NCI-H526 treated with DMSO at 0.1 percent for 48 hours (cell line): ENCODE measurements around the gene OR2T4.

Experiments
- DNase-seq: peaks from one replicate; lab custom pipeline; 2025; lab: John Stamatoyannopoulos, UW

OR2T4 gene, protein sequence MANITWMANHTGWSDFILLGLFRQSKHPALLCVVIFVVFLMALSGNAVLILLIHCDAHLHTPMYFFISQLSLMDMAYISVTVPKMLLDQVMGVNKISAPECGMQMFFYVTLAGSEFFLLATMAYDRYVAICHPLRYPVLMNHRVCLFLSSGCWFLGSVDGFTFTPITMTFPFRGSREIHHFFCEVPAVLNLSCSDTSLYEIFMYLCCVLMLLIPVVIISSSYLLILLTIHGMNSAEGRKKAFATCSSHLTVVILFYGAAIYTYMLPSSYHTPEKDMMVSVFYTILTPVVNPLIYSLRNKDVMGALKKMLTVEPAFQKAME

DNA sequence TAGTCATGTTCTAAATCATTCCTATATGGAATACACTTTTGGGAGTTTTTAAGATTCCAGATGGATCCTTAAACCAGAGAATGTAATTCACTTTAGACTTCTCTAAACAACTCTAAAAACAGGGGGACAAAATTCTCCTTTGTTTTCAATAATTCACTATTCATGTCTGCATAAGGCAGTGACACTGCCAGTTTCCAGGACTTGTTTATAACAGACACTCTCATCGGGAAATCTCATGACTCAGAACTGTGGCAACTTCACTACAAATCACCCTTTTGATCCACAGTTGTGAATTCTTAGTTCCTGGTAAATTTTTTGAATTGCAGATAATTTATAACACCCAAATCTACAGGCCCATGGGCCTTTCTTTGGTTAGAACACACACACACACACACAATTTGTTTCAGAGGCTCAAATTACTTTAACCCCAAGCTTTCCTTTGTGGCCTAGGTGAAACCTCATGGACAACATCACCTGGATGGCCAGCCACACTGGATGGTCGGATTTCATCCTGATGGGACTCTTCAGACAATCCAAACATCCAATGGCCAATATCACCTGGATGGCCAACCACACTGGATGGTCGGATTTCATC is at the start of gene OR2T4:
TSS of gene OR2T4 (plus strand) at position 545 of the 595 bp plus-strand sequence. CDS start at position 545, 0 bp downstream.
- no peak for DNase-seq

DNA sequence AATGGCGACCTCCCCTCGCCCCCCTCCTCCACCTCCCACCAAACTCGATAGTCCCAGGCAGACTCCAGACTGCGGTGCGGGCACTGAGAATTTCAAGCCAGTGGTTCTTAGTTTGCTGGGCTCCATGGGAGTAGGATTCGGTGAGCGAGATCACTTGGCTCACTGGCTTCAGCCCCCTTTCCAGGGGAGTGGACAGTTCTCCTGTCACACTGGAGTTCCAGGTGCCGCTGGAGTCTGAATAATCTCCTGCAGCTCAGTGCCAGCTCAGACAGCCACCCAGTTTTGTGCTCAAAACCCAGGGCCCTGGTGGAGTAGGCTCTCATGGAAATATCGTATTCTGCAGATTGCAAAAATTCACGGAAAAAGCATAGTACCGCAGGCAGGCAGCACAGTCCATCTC is 44.7 kb upstream of the OR2T4 start:
- DNase-seq = no peak

DNA sequence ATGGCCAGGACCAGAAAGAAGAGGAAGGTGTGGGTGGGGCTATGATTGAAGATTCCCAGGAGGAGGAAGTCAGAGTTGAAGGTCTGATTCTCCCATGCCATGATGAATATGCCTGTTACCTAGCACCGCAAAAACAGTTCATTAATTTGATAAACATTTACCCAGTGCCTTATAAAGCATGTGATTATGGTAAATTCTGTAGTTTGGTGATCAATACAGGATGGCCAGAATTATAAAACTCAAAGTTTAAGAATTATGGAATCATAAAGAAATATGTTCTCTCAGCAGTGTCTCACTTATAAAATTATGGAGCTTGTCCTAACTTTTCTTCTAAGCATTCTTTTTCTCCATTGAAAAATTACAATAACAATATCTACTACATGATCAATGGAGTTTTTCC is 37.0 kb upstream of the OR2T4 start, which contains the start of gene OR2M7:
TSS of gene OR2M7 (minus strand) at position 101 of the 400 bp plus-strand sequence. CDS start at position 101, 0 bp downstream.
- DNase-seq = no peak

DNA sequence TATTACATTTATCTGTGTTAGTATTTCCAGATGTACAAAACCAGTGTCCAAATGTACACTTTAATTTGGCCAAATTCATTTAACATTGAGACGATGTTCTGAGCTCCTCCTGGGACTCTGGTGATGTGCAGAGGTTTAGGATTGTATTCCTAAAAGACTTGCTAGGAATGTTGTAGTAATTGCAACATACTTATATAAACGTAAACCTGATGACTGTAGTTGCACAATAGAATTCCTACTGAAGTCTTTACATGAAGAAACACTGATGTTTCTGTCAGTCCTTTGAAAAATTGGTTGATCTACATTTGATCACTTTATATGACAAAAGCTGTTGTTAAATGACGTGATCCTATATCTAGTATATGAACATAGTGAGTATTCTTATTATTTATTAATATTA is 18.0 kb upstream of the OR2T4 start:
- no peak for DNase-seq

DNA sequence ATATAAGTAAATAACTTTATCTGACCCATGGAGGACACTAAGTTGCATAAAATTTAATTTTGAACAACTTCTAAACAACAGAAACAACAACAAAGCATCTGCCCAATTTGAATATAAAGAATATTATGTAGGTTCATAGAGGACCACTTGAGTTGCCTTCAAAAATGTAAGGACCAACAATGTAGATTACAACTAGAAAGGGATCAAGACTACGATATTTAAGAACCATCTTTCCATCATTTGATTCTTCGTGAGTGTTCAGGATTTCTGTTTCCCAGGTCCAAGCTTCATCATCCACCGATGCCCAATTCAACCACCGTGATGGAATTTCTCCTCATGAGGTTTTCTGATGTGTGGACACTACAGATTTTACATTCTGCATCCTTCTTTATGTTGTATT is 13.0 kb upstream of the OR2T4 start, which contains the start of gene OR14C36:
TSS of gene OR14C36 (plus strand) at position 301 of the 400 bp plus-strand sequence. CDS start at position 301, 0 bp downstream.
- DNase-seq = no peak

DNA sequence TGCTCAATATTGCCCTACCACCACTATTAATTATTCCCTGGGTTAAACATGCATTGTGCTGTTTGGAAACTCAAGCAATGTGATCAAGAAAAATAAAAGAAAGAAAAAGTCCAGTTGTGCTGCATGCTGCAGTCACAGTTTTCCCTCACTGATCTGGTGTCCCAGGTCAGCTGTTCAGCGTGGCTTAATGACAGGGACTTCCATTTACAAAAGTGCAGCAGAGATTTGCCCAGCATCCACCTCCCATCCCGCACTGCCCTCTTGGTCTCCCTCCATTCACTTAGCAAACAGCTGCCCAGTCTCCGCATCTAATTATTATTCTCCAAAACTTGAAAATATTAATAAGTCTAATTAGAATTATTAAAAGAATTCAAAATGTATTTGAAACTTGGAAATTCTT is 2.0 kb upstream of the OR2T4 start:
- DNase-seq = no peak

DNA sequence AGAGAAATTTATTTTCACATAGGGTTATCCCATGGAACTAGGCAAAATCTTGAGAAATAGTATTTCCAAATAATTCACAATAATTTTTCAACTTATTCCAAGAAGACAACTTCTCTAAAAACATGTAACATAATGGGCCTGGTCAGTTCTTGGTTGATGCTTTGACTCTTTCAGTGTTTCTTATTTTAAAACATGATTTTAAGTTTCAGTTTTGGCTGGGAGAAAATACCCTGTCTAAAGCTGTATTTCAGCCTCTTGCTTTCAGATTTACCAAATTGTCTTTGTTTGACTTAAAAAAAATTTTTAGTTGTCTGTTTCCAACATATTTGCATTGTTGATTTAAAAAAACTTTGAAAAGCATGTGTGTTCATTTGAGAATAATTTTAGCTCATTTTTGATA is 5.1 kb downstream of the OR2T4 start:
- DNase-seq = no peak

DNA sequence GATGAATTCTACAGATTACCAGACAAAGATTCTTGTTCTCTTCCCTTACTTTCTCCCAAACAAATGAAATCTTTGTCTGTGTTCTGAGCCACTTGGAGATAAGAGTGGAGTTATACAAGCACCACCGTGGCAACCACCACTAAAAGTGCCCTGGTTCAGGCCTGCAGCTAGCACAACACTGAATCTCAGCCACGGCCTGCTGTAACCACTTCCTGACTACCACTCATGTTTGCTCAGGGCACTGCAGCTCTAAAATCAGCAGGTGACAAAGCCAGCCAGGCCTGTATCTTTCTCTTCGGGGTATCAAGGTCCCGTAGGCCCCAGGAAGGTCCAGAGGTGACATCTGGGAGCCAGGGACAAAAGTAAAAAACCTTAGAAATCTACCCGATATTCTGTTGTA is 10.9 kb downstream of the OR2T4 start:
- DNase-seq = no peak

DNA sequence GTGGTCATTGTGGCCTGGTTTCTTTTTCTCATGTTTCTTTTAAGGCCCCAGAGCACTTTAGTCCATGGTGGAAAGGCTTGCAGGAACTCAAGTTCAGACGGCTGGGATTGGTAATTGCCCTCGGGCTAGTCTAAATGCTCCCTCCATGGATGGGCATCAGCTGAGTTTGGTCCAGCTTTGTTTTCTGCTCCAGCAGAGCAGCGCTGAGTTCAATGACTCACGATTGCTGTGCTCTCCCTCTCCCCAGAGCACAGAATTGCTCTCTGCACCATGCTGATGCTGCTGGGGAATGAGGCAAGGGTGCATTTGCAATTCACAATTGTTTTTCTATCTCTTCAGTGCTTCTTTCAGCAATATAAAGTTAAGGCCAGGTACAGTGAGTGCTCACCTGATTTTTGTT is 12.3 kb downstream of the OR2T4 start:
- DNase-seq = no peak

DNA sequence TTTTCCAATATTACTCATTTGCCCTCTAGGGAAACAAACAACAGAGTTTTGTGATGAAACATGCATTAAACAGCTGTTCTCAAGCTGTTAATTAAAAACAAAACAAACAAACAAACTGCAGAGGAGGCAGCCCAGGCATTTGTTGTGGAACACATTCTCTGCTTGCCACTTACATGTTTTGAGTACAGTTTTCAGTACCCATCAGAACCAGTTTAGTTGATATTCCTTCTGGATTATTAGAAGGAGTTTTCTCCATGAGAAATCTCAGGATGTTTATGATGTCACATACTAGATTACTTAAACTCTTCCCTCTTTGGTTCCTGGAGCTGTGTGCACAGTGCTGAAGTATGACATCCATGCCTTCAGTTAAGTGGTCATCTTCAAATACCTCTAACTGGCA is 14.0 kb downstream of the OR2T4 start, which contains the start of gene OR2T6:
TSS of gene OR2T6 (plus strand) at position 301 of the 400 bp plus-strand sequence. CDS start 11,863 bp downstream, outside the sequence.
- no peak for DNase-seq

DNA sequence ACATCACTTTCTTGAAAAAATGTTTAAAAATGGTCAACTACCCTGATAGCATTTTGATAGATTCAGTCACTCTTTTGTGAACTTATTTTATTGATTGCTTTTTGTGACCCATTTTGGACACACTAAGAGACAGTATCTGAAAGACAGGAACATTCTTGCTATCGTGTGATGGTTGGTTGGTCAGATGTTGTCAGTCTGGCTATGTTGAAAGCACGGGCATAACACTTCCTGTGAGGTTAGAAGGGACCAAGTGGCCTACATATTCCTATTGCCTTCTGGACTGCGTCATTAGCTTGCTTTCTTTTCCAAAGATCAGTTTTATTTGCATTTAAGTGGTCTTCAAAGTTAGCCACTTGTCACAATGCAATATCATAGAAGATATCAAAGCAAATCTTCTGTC is 15.5 kb downstream of the OR2T4 start:
- DNase-seq = no peak

DNA sequence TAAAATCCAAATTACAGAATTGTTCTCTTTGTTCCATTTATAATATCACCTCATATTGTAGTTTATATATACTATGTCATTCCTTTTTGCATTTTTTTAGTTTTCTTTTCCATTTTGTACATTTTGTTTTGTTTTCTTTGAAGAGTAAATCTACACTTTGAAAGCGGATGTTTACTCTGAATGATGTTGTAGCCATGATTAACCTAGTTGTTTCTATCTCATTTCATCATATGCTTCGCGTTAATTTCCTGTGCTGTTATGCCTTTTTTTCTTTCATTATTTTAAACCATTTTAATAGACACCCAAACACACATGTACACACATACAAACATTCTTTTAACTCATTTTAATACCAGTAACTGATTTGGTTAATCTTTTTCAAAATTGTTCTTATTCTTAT is 19.4 kb downstream of the OR2T4 start:
- no peak for DNase-seq

DNA sequence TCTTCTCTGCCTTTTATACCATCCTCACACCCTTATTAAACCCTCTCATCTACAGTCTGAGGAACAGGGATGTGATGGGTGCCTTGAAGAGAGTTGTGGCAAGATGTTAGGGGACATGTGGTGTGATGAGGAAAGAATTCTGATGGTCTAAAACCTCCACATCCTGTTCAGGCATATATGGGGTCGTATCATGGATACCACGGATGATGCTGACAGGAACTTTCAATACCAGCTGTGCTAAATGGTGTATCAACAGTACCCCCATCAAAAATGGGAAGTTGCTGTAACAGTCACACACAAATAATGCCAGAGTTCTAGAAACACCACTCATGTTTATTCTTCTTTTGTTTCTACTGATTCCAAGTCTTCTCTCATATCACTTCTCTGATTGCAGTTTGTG is 27.0 kb downstream of the OR2T4 start:
- DNase-seq = no peak

DNA sequence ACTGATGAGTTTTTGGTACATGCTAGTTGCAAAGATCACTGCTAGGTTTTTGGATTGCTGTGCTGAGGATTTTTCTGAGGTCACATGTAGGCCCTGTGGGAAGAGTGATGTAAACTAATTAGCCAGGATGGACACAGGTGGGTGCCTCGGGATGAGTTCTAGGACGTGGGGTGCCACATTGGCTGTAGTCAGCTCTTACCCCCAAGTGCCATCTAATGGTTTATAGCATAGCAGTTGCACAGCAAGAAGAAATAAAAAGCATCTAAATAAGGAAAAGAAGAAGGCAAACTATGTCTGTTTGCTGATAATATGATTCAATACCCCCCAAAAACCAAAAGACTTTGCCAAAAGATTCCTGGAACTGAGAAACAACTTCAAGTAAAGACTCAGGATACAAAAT is 31.6 kb downstream of the OR2T4 start:
- DNase-seq = no peak

DNA sequence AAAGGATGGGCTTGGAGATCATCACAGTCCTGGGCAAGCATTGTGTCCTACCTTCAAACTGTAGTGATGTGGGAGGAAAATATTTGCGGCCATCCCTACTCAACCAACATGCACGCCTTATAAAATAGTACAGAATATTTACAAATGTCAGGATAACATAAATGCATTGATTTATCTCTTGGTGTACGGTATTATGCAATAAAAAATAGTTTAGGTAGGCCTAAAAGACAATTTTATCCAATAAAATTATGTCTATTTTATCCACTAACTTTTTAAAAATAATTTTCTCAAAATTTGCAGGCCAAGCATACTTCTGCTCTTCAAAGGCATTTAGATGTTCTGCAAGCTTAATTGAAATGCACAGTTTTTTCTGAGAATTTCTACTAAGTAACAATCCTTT is 41.3 kb downstream of the OR2T4 start, which contains the start of gene OR2T1:
TSS of gene OR2T1 (plus strand) at position 301 of the 400 bp plus-strand sequence. CDS start 3,100 bp downstream, outside the sequence.
- DNase-seq = no peak

DNA sequence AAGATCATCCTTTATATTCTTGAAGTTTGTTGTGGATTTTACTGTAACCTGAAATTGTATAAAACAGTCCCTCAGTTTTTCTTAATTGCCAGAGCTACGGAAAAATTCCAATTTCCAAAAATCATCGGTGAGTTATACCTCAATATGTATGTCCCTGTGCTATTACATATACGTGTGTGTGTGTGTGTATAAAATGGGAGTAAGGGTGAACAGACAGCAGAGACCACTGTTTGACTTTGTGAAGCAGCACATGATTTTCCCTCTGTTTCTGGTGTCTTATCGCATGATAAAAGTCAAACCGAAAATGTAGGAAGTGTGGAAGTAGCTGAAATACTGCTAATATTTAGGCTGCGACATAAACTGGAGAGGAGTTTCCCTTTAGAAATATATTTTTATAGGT is 42.6 kb downstream of the OR2T4 start:
- DNase-seq = no peak

DNA sequence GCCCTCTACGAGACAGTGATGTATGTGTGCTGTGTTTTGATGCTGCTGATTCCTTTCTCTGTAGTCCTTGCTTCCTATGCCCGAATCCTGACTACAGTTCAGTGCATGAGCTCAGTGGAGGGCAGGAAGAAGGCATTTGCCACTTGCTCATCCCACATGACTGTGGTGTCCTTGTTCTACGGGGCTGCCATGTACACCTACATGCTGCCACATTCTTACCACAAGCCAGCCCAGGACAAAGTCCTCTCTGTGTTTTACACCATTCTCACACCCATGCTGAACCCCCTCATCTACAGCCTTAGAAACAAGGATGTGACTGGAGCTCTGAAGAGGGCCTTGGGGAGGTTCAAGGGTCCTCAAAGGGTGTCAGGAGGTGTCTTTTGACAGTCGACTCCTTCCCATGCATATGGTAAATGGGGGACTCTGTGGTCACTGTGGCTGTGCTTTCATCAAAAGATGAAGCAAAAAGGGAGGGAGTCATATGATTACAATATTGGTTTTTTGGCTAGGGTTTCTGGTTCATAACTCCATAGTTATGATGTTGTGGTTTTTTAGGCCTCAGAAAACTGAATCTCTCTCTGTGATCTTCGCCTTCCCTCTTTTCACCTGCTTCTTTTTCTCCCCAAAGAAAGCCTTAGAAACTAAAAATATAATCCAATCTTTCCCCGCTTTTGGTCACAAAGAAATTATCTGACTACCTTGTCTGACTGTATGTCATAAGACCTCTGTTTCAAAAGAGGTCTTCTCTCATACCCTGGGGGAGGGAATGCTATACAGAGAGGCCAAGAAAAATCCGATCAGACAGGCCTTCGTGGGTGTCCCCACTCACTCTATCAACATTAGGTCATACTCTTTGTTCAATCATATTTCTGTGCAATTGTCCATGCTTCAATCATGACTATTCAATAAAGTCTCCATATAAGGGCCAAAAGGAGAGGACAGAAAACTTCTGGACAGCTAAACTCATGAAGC is 45.5 kb downstream of the OR2T4 start:
- no peak for DNase-seq
